ENCODE results near the gene TRIM39. TPM values are rescaled to one million over a fixed set of nuclear protein-coding genes. Genes with fewer than 3 reads are reported as not detected.
"Not testable (repeated sequence)": the region's sequence is repeated elsewhere in the genome, so short reads cannot be mapped to it uniquely, and the experiment has no call there.

The TRIM39 gene
- total RNA-seq, 1 donor from 2014 or later = 8.0 TPM

GRCh38 chr6:30361661-30362060 is 34.9 kb downstream of the TRIM39 start:
- no peak for DNase-seq (ENCODE audit: extremely low read depth, low read depth, low spot score)

- no peak for DNase-seq (ENCODE audit: extremely low read depth, low read depth, low spot score)
Measured at GRCh38 chr6:30363459-30363858, 36.7 kb downstream of the TRIM39 start.

DNA sequence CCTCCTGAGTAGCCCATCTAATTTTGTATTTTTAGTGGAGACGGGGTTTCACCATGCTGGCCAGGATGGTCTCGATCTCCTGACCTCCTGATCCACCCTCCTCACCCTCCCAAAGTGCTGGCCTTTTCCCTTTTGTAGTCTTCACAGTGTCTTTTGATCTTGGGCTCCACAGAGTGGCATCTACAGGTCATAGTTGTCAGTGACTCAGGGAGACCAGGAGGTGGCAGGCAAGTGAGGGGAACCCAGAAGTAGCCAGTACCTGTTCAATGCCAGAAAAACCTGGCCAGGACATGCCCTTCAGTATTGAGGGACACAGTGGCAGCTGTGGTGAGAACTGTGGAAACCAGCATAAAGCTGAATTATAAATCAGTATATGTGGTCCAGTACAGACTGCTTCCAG is 37.9 kb downstream of the TRIM39 start:
- DNase-seq (ENCODE audit: extremely low read depth, low read depth, low spot score) = no peak

DNA sequence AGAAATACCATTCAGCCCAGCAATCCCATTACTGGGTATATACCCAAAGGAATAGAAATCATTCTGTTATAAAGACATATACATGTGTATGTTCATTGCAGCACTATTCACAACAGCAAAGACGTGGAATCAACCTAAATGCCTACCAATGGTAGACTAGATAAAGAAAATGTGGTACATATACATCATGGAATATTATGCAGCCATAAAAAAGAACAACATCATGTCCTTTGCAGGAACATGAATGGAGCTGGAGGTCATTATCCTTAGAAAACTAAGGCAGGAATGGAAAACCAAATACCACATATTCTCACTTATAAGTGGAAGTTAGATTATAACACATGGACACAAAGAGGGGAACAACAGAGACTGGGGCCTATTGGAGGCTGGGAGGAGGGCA is 42.6 kb downstream of the TRIM39 start:
- not testable (repeated sequence) for DNase-seq (ENCODE audit: extremely low read depth, low read depth, low spot score)

- DNase-seq (ENCODE audit: extremely low read depth, low read depth, low spot score) = no peak
Measured at GRCh38 chr6:30378290-30378937, 51.7 kb downstream of the TRIM39 start.

DNA sequence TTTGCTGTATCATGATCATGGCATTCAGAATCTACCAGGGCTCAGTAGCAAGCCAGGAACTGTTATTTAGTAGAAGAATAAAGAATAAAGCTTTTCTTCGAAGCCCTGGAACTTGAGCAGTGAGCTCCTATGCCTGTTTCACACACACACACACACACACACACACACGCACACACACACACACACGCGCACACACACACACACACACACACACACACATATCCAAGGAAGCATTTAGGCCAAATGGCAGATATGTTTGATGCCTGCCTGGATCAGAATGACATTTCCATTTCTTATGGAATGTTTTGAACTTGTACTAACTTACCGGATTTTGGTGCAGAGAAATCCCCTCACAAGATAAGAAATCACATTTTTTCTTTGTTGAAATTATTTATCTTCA is 53.7 kb downstream of the TRIM39 start:
- no peak for DNase-seq (ENCODE audit: extremely low read depth, low read depth, low spot score)

- no peak for DNase-seq (ENCODE audit: extremely low read depth, low read depth, low spot score)
Measured at GRCh38 chr6:30386166-30386565, 59.4 kb downstream of the TRIM39 start.

- DNase-seq (ENCODE audit: extremely low read depth, low read depth, low spot score) = no peak
Measured at GRCh38 chr6:30391240-30391639, 64.5 kb downstream of the TRIM39 start.

Other genes starting within 250 kb of the TRIM39 start
- gene TRIM31, start 213.8 kb upstream of the TRIM39 start, total RNA-seq = not detected in 2 replicates
- gene TRIM40, start 190.8 kb upstream of the TRIM39 start, total RNA-seq = not detected in 2 replicates
- gene TRIM10, start 165.7 kb upstream of the TRIM39 start, total RNA-seq = not detected in 2 replicates
- not detected in 2 replicates for gene TRIM15, start 163.4 kb upstream of the TRIM39 start, total RNA-seq
- gene TRIM26, start 113.5 kb upstream of the TRIM39 start, total RNA-seq = 39.7 and 44.9 TPM in 2 replicates
- 46.8 and 60.3 TPM in 2 replicates for gene RPP21, start 18.2 kb downstream of the TRIM39 start, total RNA-seq
- 412 and 601 TPM in 2 replicates for gene HLA-E, start 162.6 kb downstream of the TRIM39 start, total RNA-seq
- gene GNL1, start 229.6 kb downstream of the TRIM39 start, total RNA-seq = 34.3 and 45.1 TPM in 2 replicates
- gene PRR3, start 230.4 kb downstream of the TRIM39 start, total RNA-seq = 6.1 and 7.9 TPM in 2 replicates
- gene ABCF1, start 244.5 kb downstream of the TRIM39 start, total RNA-seq = 54.0 and 64.4 TPM in 2 replicates